Karpas-422 (cell line): Measurements from ENCODE around the gene DTNA. TPM values are rescaled to one million over a fixed set of nuclear protein-coding genes. Genes with fewer than 3 reads are reported as not detected.
A peak's percentile ranks its signal among the peaks of the same experiment; 100 is the strongest.

Experiments
- DNase-seq: peaks from one replicate; pipeline ENCODE4 v3.0.0-alpha.2; 2015
- H2AFZ ChIP-seq: fragments of 200-600 bp; sonication (generic); 2 replicates; pipeline ENCODE4 v1.6.1; 2014; ENCODE audit warnings: antibody characterized with exemption, low read length, mixed read lengths
- H3K27ac ChIP-seq: fragments of 200-600 bp; sonication (generic); 2 replicates; pipeline ENCODE4 v1.5.1; 2014; ENCODE audit warnings: mild to moderate bottlenecking, low read length, moderate library complexity
- H3K27me3 ChIP-seq: fragments of 200-600 bp; sonication (generic); 2 replicates; pipeline ENCODE4 v1.6.1; 2014; ENCODE audit warnings: low read length, mixed read lengths
- H3K36me3 ChIP-seq: fragments of 200-600 bp; sonication (generic); 2 replicates; pipeline ENCODE4 v1.6.1; 2014; ENCODE audit warnings: low read length, mixed read lengths; ENCODE audit not compliant: insufficient read depth
- H3K4me1 ChIP-seq: fragments of 200-600 bp; sonication (generic); 2 replicates; pipeline ENCODE4 v1.6.1; 2014; ENCODE audit warnings: mild to moderate bottlenecking, low read length, mixed read lengths
- H3K4me2 ChIP-seq: fragments of 200-600 bp; sonication (generic); 2 replicates; pipeline ENCODE4 v1.6.1; 2014; ENCODE audit warnings: low read length, low read depth, mild to moderate bottlenecking; ENCODE audit not compliant: poor library complexity, severe bottlenecking
- H3K4me3 ChIP-seq: fragments of 200-600 bp; sonication (generic); 2 replicates; pipeline ENCODE4 v1.5.1; 2014; ENCODE audit warnings: mild to moderate bottlenecking, antibody characterized with exemption, low read length, mixed read lengths
- H3K79me2 ChIP-seq: fragments of 200-600 bp; sonication (generic); 2 replicates; pipeline ENCODE4 v1.6.1; 2014; ENCODE audit warnings: mild to moderate bottlenecking, low read length, mixed read lengths
- H3K9ac ChIP-seq: fragments of 200-600 bp; sonication (generic); 2 replicates; pipeline ENCODE4 v1.6.0; 2014; ENCODE audit warnings: low read length
- H3K9me2 ChIP-seq: fragments of 200-600 bp; sonication (generic), shearing (Covaris generic); replicated peaks from 2 replicates; pipeline ENCODE4 v1.6.0; 2014; ENCODE audit warnings: mild to moderate bottlenecking, low read length, moderate library complexity; ENCODE audit not compliant: insufficient read depth
- H3K9me3 ChIP-seq: fragments of 300-700, 200-600 bp; sonication (generic); 2 replicates; pipeline ENCODE4 v1.6.1; 2014; ENCODE audit warnings: low read length, mixed read lengths
- H4K20me1 ChIP-seq: fragments of 200-600 bp; sonication (generic); 2 replicates; pipeline ENCODE4 v1.6.1; 2014; ENCODE audit warnings: mild to moderate bottlenecking, antibody characterized with exemption, low read length, low read depth; ENCODE audit not compliant: insufficient read depth
- total RNA-seq: library from RNA; depleted of rRNA; stranded (reverse); fragments of >200 nt; shearing (Covaris generic); gene quantifications from 2 replicates; pipeline ENCODE4 v1.2.3, GENCODE V29; 2014; ENCODE audit warnings: low replicate concordance

DTNA gene
- total RNA-seq, 1 experiment from 2014 or later: not detected

- no peaks in the 10 kb centered on the region for H3K9me2 ChIP-seq
- H3K4me2 ChIP-seq: no peak overlapping the region
- no peaks in the 10 kb centered on the region for H4K20me1 ChIP-seq
- no peaks in the 10 kb centered on the region for H3K9me3 ChIP-seq
- H3K27me3 ChIP-seq: no peaks in the 10 kb centered on the region
- DNase-seq: no peak
- H3K27ac ChIP-seq: no peak overlapping the region
- H3K79me2 ChIP-seq: no peaks in the 10 kb centered on the region
- H3K4me1 ChIP-seq: peaks cover 17% of the 10 kb centered on the region
- H3K4me3 ChIP-seq: no peak overlapping the region
- H3K9ac ChIP-seq: no peak overlapping the region
- H2AFZ ChIP-seq: 0 out of 2 replicates have a peak overlapping the region, but pooled peaks have one; percentile 1
- no peaks in the 10 kb centered on the region for H3K36me3 ChIP-seq
Observed at GRCh38 chr18:34871435-34871834, 161.3 kb downstream of the DTNA start.

GRCh38 chr18:34872066-34872465 lies 162.0 kb downstream of the DTNA start:
- H3K9ac ChIP-seq: no peak overlapping the region
- H3K9me2 ChIP-seq: no peaks in the 10 kb centered on the region
- H3K4me3 ChIP-seq: no peak overlapping the region
- H3K4me2 ChIP-seq: no peak overlapping the region
- no peaks in the 10 kb centered on the region for H3K27me3 ChIP-seq
- no peak overlapping the region for H2AFZ ChIP-seq
- no peak for DNase-seq
- H3K4me1 ChIP-seq: peaks cover 15% of the 10 kb centered on the region
- no peaks in the 10 kb centered on the region for H3K79me2 ChIP-seq
- no peak overlapping the region for H3K27ac ChIP-seq
- no peaks in the 10 kb centered on the region for H4K20me1 ChIP-seq
- H3K9me3 ChIP-seq: no peaks in the 10 kb centered on the region
- no peaks in the 10 kb centered on the region for H3K36me3 ChIP-seq

GRCh38 chr18:34873986-34874580 lies 164.0 kb downstream of the DTNA start:
- no peak overlapping the region for H2AFZ ChIP-seq
- H3K9me2 ChIP-seq: no peaks in the 10 kb centered on the region
- H3K4me2 ChIP-seq: no peak overlapping the region
- no peak overlapping the region for H3K4me3 ChIP-seq
- no peak for DNase-seq
- no peak overlapping the region for H3K9ac ChIP-seq
- H3K27ac ChIP-seq: no peak overlapping the region
- no peaks in the 10 kb centered on the region for H3K4me1 ChIP-seq
- no peaks in the 10 kb centered on the region for H3K9me3 ChIP-seq
- no peaks in the 10 kb centered on the region for H3K79me2 ChIP-seq
- no peaks in the 10 kb centered on the region for H3K27me3 ChIP-seq
- no peaks in the 10 kb centered on the region for H4K20me1 ChIP-seq
- H3K36me3 ChIP-seq: no peaks in the 10 kb centered on the region

GRCh38 chr18:34875150-34875549 lies 165.1 kb downstream of the DTNA start:
- Histone ChIP-seq H3K27ac (no peak overlapping the region), H3K9me2 (no peaks in the 10 kb centered on the region), H3K4me2 (no peak overlapping the region), H3K27me3 (no peaks in the 10 kb centered on the region), H4K20me1 (no peaks in the 10 kb centered on the region), H3K9me3 (no peaks in the 10 kb centered on the region), H3K4me1 (no peaks in the 10 kb centered on the region), H3K4me3 (no peak overlapping the region), H3K9ac (no peak overlapping the region), H3K36me3 (no peaks in the 10 kb centered on the region), H2AFZ (no peak overlapping the region), H3K79me2 (no peaks in the 10 kb centered on the region)
- DNase-seq: no peak

- Histone ChIP-seq H3K27ac (no peak overlapping the region), H3K9me3 (no peaks in the 10 kb centered on the region), H3K9ac (no peak overlapping the region), H3K79me2 (no peaks in the 10 kb centered on the region), H3K4me2 (no peak overlapping the region), H3K36me3 (no peaks in the 10 kb centered on the region), H3K4me3 (no peak overlapping the region), H2AFZ (no peak overlapping the region), H4K20me1 (no peaks in the 10 kb centered on the region), H3K4me1 (peaks cover 5% of the 10 kb centered on the region), H3K27me3 (no peaks in the 10 kb centered on the region), H3K9me2 (no peaks in the 10 kb centered on the region)
- no peak for DNase-seq
Observed at GRCh38 chr18:34880403-34880802, 170.3 kb downstream of the DTNA start.

- H3K4me1 ChIP-seq: peaks cover 5% of the 10 kb centered on the region
- no peak overlapping the region for H3K4me2 ChIP-seq
- H3K27me3 ChIP-seq: no peaks in the 10 kb centered on the region
- no peak overlapping the region for H3K27ac ChIP-seq
- H3K9ac ChIP-seq: no peak overlapping the region
- no peak overlapping the region for H2AFZ ChIP-seq
- no peaks in the 10 kb centered on the region for H3K36me3 ChIP-seq
- peak; percentile 50 for DNase-seq
- no peaks in the 10 kb centered on the region for H4K20me1 ChIP-seq
- no peaks in the 10 kb centered on the region for H3K79me2 ChIP-seq
- H3K9me3 ChIP-seq: no peaks in the 10 kb centered on the region
- no peaks in the 10 kb centered on the region for H3K9me2 ChIP-seq
- H3K4me3 ChIP-seq: no peak overlapping the region
Observed at GRCh38 chr18:34880882-34881834, 171.1 kb downstream of the DTNA start.

GRCh38 chr18:34884436-34884835 lies 174.3 kb downstream of the DTNA start:
- H3K4me1 ChIP-seq: peaks cover 5% of the 10 kb centered on the region
- DNase-seq: no peak
- H4K20me1 ChIP-seq: no peaks in the 10 kb centered on the region

GRCh38 chr18:34886177-34886576 lies 176.1 kb downstream of the DTNA start:
- Histone ChIP-seq H3K9me3 (no peaks in the 10 kb centered on the region), H3K9ac (no peak overlapping the region), H3K27ac (no peak overlapping the region), H3K36me3 (no peaks in the 10 kb centered on the region), H3K79me2 (no peaks in the 10 kb centered on the region), H4K20me1 (no peaks in the 10 kb centered on the region), H3K9me2 (no peaks in the 10 kb centered on the region), H3K27me3 (no peaks in the 10 kb centered on the region), H3K4me3 (no peak overlapping the region), H3K4me1 (no peaks in the 10 kb centered on the region), H2AFZ (no peak overlapping the region), H3K4me2 (no peak overlapping the region)
- DNase-seq: no peak

More at GRCh38 chr18:34884436-34884835, 174.3 kb downstream of the DTNA start:
- H3K79me2 ChIP-seq: no peaks in the 10 kb centered on the region
- H3K9me3 ChIP-seq: no peaks in the 10 kb centered on the region
- no peak overlapping the region for H3K4me3 ChIP-seq
- H3K27me3 ChIP-seq: no peaks in the 10 kb centered on the region
- H3K27ac ChIP-seq: no peak overlapping the region
- H3K4me2 ChIP-seq: no peak overlapping the region
- H2AFZ ChIP-seq: no peak overlapping the region
- H3K36me3 ChIP-seq: no peaks in the 10 kb centered on the region
- no peak overlapping the region for H3K9ac ChIP-seq
- H3K9me2 ChIP-seq: no peaks in the 10 kb centered on the region
